Keratinocyte (primary cell): ENCODE results near the gene PARD3B. TPM values are rescaled to one million over a fixed set of nuclear protein-coding genes. Genes with fewer than 3 reads are reported as not detected.

Experiments used
- DNase-seq: peaks from one replicate; pipeline ENCODE4 v3.0.0-alpha.2; 2011; ENCODE audit warnings: low read depth, missing footprints, low spot score
- FAIRE-seq: peaks from 2 replicates; lab custom pipeline; 2011; peaks lifted over from hg19 to GRCh38; lab: Jason Lieb, UNC
- H2AFZ ChIP-seq: 2 replicates; pipeline ENCODE4 v1.6.0; 2012; ENCODE audit warnings: low read length, control low read depth, inconsistent platforms; ENCODE audit not compliant: control insufficient read depth
- H3K27ac ChIP-seq: 2 replicates; pipeline ENCODE4 v1.5.1; 2011; ENCODE audit warnings: low read length; ENCODE audit not compliant: control insufficient read depth, insufficient read depth
- H3K27me3 ChIP-seq: 3 replicates; pipeline ENCODE4 v1.6.0; 2011; ENCODE audit warnings: low read length; ENCODE audit not compliant: control insufficient read depth, insufficient read depth; ENCODE audit errors: extremely low read depth
- H3K36me3 ChIP-seq, 2 experiments: 2 replicates in 1 of 2; 3 replicates in 1 of 2; pipeline ENCODE4 v1.5.1; 2011; ENCODE audit warnings: low read length in 2 of 2, mild to moderate bottlenecking in 1 of 2; ENCODE audit not compliant: control insufficient read depth in 2 of 2, insufficient read depth in 2 of 2; ENCODE audit errors: extremely low read depth in 1 of 2
- H3K4me1 ChIP-seq: 3 replicates; pipeline ENCODE4 v1.5.1; 2011; ENCODE audit warnings: low read length; ENCODE audit not compliant: control insufficient read depth, insufficient read depth; ENCODE audit errors: extremely low read depth
- H3K4me2 ChIP-seq: 3 replicates; pipeline ENCODE4 v1.6.0; 2011; ENCODE audit warnings: low read depth, low read length; ENCODE audit not compliant: control insufficient read depth, insufficient read depth; ENCODE audit errors: extremely low read depth
- H3K4me3 ChIP-seq, 3 experiments: fragments of 200-600 bp in 1 of 3; sonication (generic) in 1 of 3; 2 replicates in 2 of 3; 3 replicates in 1 of 3; pipeline ENCODE4 v1.5.1; 2011 to 2016; ENCODE audit warnings: low read length in 3 of 3, mild to moderate bottlenecking in 3 of 3, control low read depth in 2 of 3, inconsistent platforms in 1 of 3, low read depth in 1 of 3, mixed read lengths in 1 of 3, mixed run types in 1 of 3, moderate library complexity in 1 of 3; ENCODE audit not compliant: control insufficient read depth in 2 of 3, insufficient read depth in 2 of 3; ENCODE audit errors: extremely low read depth in 1 of 3
- H3K79me2 ChIP-seq: 2 replicates; pipeline ENCODE4 v1.6.0; 2012; ENCODE audit warnings: low read length; ENCODE audit not compliant: control insufficient read depth, insufficient read depth
- H3K9ac ChIP-seq: 3 replicates; pipeline ENCODE4 v1.6.0; 2011; ENCODE audit warnings: low read length; ENCODE audit not compliant: control insufficient read depth, insufficient read depth; ENCODE audit errors: extremely low read depth
- H3K9me1 ChIP-seq: 3 replicates; pipeline ENCODE4 v1.6.0; 2011; ENCODE audit warnings: low read length; ENCODE audit not compliant: control insufficient read depth, insufficient read depth; ENCODE audit errors: extremely low read depth
- H3K9me3 ChIP-seq: 2 replicates; pipeline ENCODE4 v1.5.1; 2012; ENCODE audit warnings: low read depth, low read length; ENCODE audit not compliant: control insufficient read depth
- H4K20me1 ChIP-seq: 3 replicates; pipeline ENCODE4 v1.6.0; 2011; ENCODE audit warnings: low read length; ENCODE audit not compliant: control insufficient read depth, insufficient read depth; ENCODE audit errors: extremely low read depth
- CTCF ChIP-seq, 3 experiments: IDR thresholded peaks in 1 of 3; conservative IDR thresholded peaks in 1 of 3; optimal IDR thresholded peaks in 1 of 3; 2 replicates in 2 of 3; 3 replicates in 1 of 3; pipeline versions ENCODE3 to v1.5.1; 2011; ENCODE audit warnings: low read length in 3 of 3, mild to moderate bottlenecking in 3 of 3, moderate library complexity in 2 of 3, control low read depth in 1 of 3, inconsistent platforms in 1 of 3; ENCODE audit not compliant: insufficient read depth in 2 of 3; ENCODE audit errors: extremely low read depth in 1 of 3
- EZH2 ChIP-seq: IDR thresholded peaks from one replicate; pipeline ENCODE4 v1.6.1; 2012; ENCODE audit warnings: inconsistent platforms, mild to moderate bottlenecking, low read length, moderate library complexity
- dilution Hi-C: fragments of 300-500 bp; cut with MboI; formaldehyde crosslinking; loops from one replicate; pipeline ENCODE4 v1.7.0; 2020; ENCODE audit warnings: low sequenced_read_pairs; ENCODE audit not compliant: extremely low pct_ligation_motif_present
- polyA plus RNA-seq, 5 experiments: library from polyadenylated mRNA; depleted of rRNA in 3 of 5; stranded (reverse) in 3 of 5; stranded (forward) in 1 of 5; unstranded in 1 of 5; fragments of >200 nt; gene quantifications; 1 replicate in 1 of 5; 2 replicates in 3 of 5; 3 replicates in 1 of 5; pipeline versions ENCODE4 v1.2.1 to v1.2.3, GENCODE V29; 2011 to 2012; ENCODE audit warnings: missing spikeins in 2 of 5, low read depth in 1 of 5, low replicate concordance in 1 of 5

PARD3B gene
- polyA plus RNA-seq, 1 donor (not counting 4 experiments of a cell fraction or from before 2014, with no cell fraction given): 1.2 TPM

GRCh38 chr2:205358351-205358815 lies 813.1 kb downstream of the PARD3B start:
- peak; percentile 36 for FAIRE-seq

GRCh38 chr2:205361272-205361671 lies 816.0 kb downstream of the PARD3B start:
- Histone ChIP-seq H3K27me3 (no peaks in the 10 kb centered on the region), H3K4me3 (no peak overlapping the region), H3K27ac (peak overlapping the region; percentile 50), H3K36me3 (no peaks in the 10 kb centered on the region), H3K9me1 (no peaks in the 10 kb centered on the region), H3K9me3 (no peaks in the 10 kb centered on the region), H3K4me2 (peak overlapping the region; percentile 68), H3K4me1 (peaks cover 38% of the 10 kb centered on the region), H2AFZ (no peak overlapping the region), H3K79me2 (no peaks in the 10 kb centered on the region), H4K20me1 (no peaks in the 10 kb centered on the region), H3K9ac (no peak overlapping the region)
- FAIRE-seq (peak; percentile 95), DNase-seq (peak; percentile 52)
- dilution Hi-C loops: no loop called here
- no peak for TF ChIP-seq CTCF (optimal IDR thresholded peaks at IDR 0.05 in 1 of 3, IDR thresholded peaks at IDR 0.05 in 1 of 3, conservative IDR thresholded peaks at IDR 0.05 in 1 of 3; ENCODE audit: extremely low read depth in 1 of 3, insufficient read depth in 2 of 3, low read length in 3 of 3)
- no peak for TF ChIP-seq EZH2

More at GRCh38 chr2:205358351-205358815, 813.1 kb downstream of the PARD3B start:
- Histone ChIP-seq H3K79me2 (no peaks in the 10 kb centered on the region), H3K4me1 (peaks cover 38% of the 10 kb centered on the region), H3K9ac (no peak overlapping the region), H4K20me1 (no peaks in the 10 kb centered on the region), H3K4me2 (peak overlapping the region; percentile 31), H3K27ac (no peak overlapping the region), H3K9me3 (no peaks in the 10 kb centered on the region), H3K9me1 (no peaks in the 10 kb centered on the region), H3K4me3 (no peak overlapping the region), H3K27me3 (no peaks in the 10 kb centered on the region), H3K36me3 (no peaks in the 10 kb centered on the region), H2AFZ (no peak overlapping the region)
- dilution Hi-C loops: no loop called here
- TF ChIP-seq CTCF (optimal IDR thresholded peaks at IDR 0.05 in 1 of 3, IDR thresholded peaks at IDR 0.05 in 1 of 3, conservative IDR thresholded peaks at IDR 0.05 in 1 of 3; ENCODE audit: extremely low read depth in 1 of 3, insufficient read depth in 2 of 3, low read length in 3 of 3) (no peak), EZH2 (no peak)
- no peak for DNase-seq
